ENCODE measurements around the gene TOGARAM1.

The TOGARAM1 gene

GRCh38 chr14:45112896-45113781 lies 151.1 kb downstream of the TOGARAM1 start:
- Histone ChIP-seq H3K9me3 (ENCODE audit: control insufficient read depth, insufficient read depth, low read length) (no peaks in the 10 kb centered on the region), H3K9ac (ENCODE audit: low read depth, low read length) (no peak overlapping the region), H3K4me1 (ENCODE audit: insufficient read depth, low read length) (no peaks in the 10 kb centered on the region), H3K36me3 (ENCODE audit: insufficient read depth, low read length) (peaks cover 22% of the 10 kb centered on the region)

GRCh38 chr14:45114327-45114726 lies 152.3 kb downstream of the TOGARAM1 start:
- no peak overlapping the region for H3K9ac ChIP-seq (ENCODE audit: low read depth, low read length)
- H3K36me3 ChIP-seq (ENCODE audit: insufficient read depth, low read length) = peaks cover 24% of the 10 kb centered on the region
- H3K4me1 ChIP-seq (ENCODE audit: insufficient read depth, low read length) = no peaks in the 10 kb centered on the region
- H3K9me3 ChIP-seq (ENCODE audit: control insufficient read depth, insufficient read depth, low read length) = no peaks in the 10 kb centered on the region

GRCh38 chr14:45118594-45118993 lies 156.6 kb downstream of the TOGARAM1 start:
- H3K36me3 ChIP-seq (ENCODE audit: insufficient read depth, low read length) = peaks cover 16% of the 10 kb centered on the region
- H3K4me1 ChIP-seq (ENCODE audit: insufficient read depth, low read length) = no peaks in the 10 kb centered on the region
- no peak overlapping the region for H3K9ac ChIP-seq (ENCODE audit: low read depth, low read length)
- H3K9me3 ChIP-seq (ENCODE audit: control insufficient read depth, insufficient read depth, low read length) = no peaks in the 10 kb centered on the region

GRCh38 chr14:45120096-45120495 lies 158.1 kb downstream of the TOGARAM1 start:
- Histone ChIP-seq H3K9ac (ENCODE audit: low read depth, low read length) (no peak overlapping the region), H3K36me3 (ENCODE audit: insufficient read depth, low read length) (peaks cover 18% of the 10 kb centered on the region), H3K4me1 (ENCODE audit: insufficient read depth, low read length) (no peaks in the 10 kb centered on the region), H3K9me3 (ENCODE audit: control insufficient read depth, insufficient read depth, low read length) (no peaks in the 10 kb centered on the region)

GRCh38 chr14:45123271-45123670 lies 161.3 kb downstream of the TOGARAM1 start:
- peaks cover 16% of the 10 kb centered on the region for H3K36me3 ChIP-seq (ENCODE audit: insufficient read depth, low read length)

More at GRCh38 chr14:45123271-45123670, 161.3 kb downstream of the TOGARAM1 start:
- no peaks in the 10 kb centered on the region for H3K9me3 ChIP-seq (ENCODE audit: control insufficient read depth, insufficient read depth, low read length)
- H3K4me1 ChIP-seq (ENCODE audit: insufficient read depth, low read length) = no peaks in the 10 kb centered on the region
- H3K9ac ChIP-seq (ENCODE audit: low read depth, low read length) = no peak overlapping the region
